ENCODE data around the gene AFF3.
A peak's percentile ranks its signal among the peaks of the same experiment; 100 is the strongest.

The AFF3 gene

GRCh38 chr2:99571021-99571420, 571.4 kb downstream of the AFF3 start:
- DNase-seq, result no peak

GRCh38 chr2:99569386-99569785, 573.0 kb downstream of the AFF3 start:
- no peak for DNase-seq

- DNase-seq, result no peak
Observed at GRCh38 chr2:99565227-99565626, 577.2 kb downstream of the AFF3 start.

DNA sequence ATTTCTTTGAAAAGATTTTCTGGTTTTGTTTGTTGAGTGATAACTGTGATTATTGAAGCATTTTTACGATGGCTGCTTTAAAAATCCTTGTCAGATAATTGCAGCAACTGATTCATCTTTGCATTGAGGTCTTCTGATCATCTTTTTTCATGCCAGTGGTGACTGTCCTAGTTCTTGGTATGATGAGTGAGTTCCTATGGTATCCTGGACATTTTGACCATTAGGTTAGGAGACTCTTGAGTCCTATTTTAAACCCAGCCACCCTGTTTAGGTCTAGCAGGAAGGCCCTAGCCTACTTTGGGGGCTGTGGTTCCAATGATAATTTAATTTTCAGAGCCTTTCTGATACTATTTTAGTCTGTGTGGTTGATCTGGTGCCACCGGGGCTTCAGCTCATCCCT, 579.9 kb downstream of the AFF3 start:
- DNase-seq, result no peak

- DNase-seq, result no peak
Observed at GRCh38 chr2:99561804-99562203, 580.6 kb downstream of the AFF3 start.

- DNase-seq, result peak; percentile 74 to 77
Observed at GRCh38 chr2:99559075-99559662, 583.2 kb downstream of the AFF3 start.

DNA sequence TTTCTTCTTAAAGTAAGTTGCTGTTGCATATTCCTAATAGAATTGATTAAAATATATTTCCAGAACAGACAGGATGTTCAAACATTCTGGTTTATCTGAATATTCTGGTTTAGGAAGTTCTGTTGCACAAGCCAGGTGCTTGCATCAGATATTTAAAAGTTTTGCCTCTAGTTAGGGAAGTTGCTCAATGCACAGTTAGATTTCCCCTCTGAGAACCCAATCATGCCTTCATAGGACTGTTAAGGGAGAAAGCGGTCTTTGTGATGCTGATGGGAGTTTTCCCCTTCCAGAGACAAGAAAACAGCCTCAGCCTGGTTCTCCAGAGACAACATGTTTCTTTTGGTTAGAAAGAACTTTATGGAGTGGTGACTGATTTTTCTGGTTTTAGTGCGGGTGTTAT, 587.0 kb downstream of the AFF3 start:
- DNase-seq, result no peak

GRCh38 chr2:99554871-99555270, 587.5 kb downstream of the AFF3 start:
- no peak for DNase-seq

- DNase-seq, result no peak
Observed at GRCh38 chr2:99554238-99554637, 588.2 kb downstream of the AFF3 start.

GRCh38 chr2:99552529-99552928, 589.9 kb downstream of the AFF3 start:
- DNase-seq, result no peak

DNA sequence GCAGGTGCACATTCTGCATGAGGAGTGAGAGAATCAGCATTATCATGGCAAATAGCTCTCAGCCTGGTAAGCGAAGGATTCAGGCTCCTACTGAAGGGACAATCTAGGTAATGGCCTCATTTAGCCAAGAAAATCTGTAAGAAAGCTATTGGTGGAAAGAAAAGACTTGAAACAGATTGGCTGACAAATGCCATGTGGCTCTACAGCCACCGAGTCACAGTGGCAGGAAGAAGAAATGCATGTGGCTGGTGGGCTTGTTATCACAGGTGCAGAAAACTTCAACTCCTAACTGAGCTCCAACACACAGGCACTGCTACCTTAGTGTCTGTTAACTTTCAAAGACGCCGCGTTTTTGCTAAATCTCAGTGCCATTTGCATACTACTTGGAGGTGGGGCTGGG, 592.0 kb downstream of the AFF3 start:
- DNase-seq, result no peak

GRCh38 chr2:99545604-99546003, 596.8 kb downstream of the AFF3 start:
- no peak for DNase-seq

DNA sequence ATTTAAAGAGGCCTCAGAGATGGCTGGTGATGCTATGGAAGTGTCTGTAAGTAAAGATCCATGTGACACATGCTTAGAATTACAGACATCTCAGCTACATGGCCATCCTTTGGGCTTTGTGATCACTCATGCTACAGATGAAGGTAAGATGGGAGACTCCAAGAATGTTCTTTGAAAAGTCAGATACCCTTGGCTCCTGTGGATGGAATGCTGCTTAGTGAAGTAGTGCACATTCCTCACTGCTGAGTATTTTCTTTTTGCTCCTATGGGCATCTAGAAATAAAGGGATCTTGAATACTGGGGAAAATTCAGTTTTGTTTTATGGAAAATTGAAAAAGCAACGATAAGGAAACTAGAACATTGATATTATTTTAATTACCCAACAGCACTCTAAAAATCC, 597.3 kb downstream of the AFF3 start:
- no peak for DNase-seq

DNA sequence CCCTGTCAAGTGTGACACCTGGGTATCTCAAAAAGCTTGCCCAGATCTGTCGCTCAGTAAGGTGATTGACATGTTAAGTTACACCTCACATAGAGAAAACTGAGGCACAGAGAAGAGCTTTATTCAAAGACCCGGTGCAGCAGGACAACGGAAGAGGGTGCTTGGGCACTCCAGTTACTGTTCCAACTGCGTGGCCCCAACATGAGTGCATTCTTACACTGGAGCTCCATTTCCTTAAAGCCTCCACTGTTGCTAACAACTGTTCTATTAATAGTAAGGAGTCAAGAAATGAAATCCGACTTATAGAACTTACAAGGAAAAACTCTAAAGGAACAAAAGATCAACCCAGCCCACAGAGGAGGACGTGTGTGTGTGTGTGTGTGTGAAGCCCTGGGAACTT, 597.8 kb downstream of the AFF3 start:
- DNase-seq, result no peak

DNA sequence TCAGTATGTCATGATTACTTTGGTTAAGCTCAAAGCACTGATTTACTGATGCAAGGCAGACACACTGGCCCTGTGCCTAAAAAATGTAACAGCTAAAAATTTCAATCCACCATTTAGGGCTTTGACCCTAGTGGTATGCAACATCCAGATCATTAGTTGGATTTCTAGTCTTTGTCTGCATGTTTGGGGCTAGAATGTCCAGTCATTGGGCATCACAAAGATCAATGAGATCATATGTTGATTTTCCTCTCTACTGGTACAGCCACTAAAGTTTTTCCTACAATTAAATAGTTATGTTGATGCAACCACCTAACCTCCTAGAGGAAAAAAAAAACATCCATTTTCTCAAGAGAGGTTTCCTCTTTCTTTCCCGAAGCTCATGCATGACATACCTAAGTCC, 599.1 kb downstream of the AFF3 start:
- no peak for DNase-seq

DNA sequence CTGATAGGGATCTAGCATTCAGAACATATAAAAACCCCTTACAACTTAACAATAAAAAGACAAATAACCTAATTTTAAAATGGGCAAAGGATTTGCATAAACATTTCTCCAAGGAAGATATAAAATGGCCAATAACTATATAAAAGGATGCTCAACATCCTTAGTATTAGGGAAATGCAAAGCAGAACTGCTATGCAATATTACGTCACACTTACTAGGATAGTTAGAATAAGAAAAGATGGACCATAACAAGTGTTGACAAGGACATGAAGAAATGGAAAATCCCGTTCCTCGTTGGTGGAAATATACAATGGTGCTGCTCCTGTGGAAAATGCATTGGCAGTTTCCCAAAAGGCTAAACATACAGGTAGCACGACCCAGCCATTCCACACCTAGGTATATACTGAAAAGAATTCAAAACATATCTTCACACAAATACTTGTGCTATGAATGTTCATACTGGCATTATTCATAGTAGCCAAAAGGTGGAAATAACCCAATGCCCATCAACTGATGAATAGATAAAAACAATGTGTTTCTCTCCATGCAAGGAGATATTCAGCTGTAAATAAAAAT, 604.4 kb downstream of the AFF3 start:
- no peak for DNase-seq

GRCh38 chr2:99524056-99524455, 618.3 kb downstream of the AFF3 start:
- no peak for DNase-seq

GRCh38 chr2:99522157-99522556, 620.2 kb downstream of the AFF3 start:
- no peak for DNase-seq

DNA sequence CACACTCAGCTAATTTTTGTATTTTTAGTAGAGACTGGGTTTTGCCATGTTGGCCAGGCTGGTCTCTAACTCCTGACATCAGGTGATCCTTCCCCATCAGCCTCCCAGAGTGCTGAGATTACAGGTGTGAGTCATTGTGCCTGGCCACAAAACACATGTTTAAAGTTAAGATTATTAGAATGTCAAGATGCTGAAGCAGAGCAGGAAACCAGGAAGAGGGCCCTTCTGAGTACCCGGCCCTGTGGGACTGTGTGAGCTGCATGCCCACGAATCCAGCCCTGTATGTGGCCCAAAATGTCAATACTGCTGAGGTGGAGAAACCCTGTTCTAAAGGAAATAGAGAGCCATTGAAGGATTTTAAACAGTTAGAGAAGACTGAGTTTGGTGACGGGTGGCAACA, 621.6 kb downstream of the AFF3 start:
- no peak for DNase-seq

GRCh38 chr2:99520195-99520594, 622.2 kb downstream of the AFF3 start:
- DNase-seq, result no peak

DNA sequence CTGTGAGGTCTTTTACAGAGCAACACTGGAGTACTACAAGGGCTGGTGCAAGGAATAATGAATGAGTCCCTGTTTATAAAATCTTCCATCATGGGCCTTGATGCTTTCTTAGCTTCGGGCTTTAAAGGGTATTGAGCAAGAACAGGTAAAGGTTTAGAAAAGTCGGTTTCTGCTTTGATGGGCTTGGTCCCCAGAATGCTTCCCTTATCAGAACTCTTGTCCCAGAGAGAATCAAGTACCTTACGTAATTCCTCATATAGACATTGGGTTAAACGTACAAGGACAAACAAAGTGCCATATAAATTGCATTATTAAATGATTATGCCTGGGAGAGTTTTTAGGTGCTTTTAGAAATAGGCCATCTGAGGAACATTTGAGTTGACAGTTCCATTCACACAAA, 628.0 kb downstream of the AFF3 start:
- no peak for DNase-seq

- no peak for DNase-seq
Observed at GRCh38 chr2:99512181-99512591, 630.2 kb downstream of the AFF3 start.

GRCh38 chr2:99509387-99509786, 633.0 kb downstream of the AFF3 start:
- DNase-seq, result no peak

- DNase-seq, result no peak
Observed at GRCh38 chr2:99507937-99508818, 634.2 kb downstream of the AFF3 start.

All from CD4-positive, alpha-beta T cell treated with Interleukin-1 beta for 1 hour (primary cell).